Left renal cortex interstitium (tissue), 4 donors: ENCODE data around the gene ABAT. TPM values are rescaled to one million over a fixed set of nuclear protein-coding genes. Genes with fewer than 3 reads are reported as not detected.

Source experiments
- DNase-seq, 4 donors: peaks; one replicate each; pipeline ENCODE4 v3.0.0-alpha.2; 2013; ENCODE audit warnings: low read depth in 4 of 4, low spot score in 2 of 4, missing footprints in 1 of 4
- polyA plus RNA-seq, 4 donors: library from polyadenylated mRNA; unstranded; fragments of 120-200 nt; gene quantifications; one replicate each; pipeline ENCODE4 v1.2.1, GENCODE V29; 2013; ENCODE audit not compliant: insufficient read length in 4 of 4

The ABAT gene
- 10 to 100 TPM; 48.0 to 68.5 (median 64.0) TPM for polyA plus RNA-seq

GRCh38 chr16:8674413-8675022 is at the start of gene ABAT:
ABAT (plus strand) TSS chr16:8674617; CDS start chr16:8735740, 61,123 bp downstream.
- DNase-seq: peak in 3 of 4 donors; percentile 60 to 76 (median 61)

- no peak for DNase-seq
Measured at GRCh38 chr16:8625491-8626087, 48.8 kb upstream of the ABAT start.

GRCh38 chr16:8626946-8627345 is 47.5 kb upstream of the ABAT start:
- no peak for DNase-seq

GRCh38 chr16:8627456-8627855 is 47.0 kb upstream of the ABAT start:
- no peak for DNase-seq

- no peak for DNase-seq
Measured at GRCh38 chr16:8628981-8629725, 45.3 kb upstream of the ABAT start.

- DNase-seq: no peak
Measured at GRCh38 chr16:8630255-8630953, 44.0 kb upstream of the ABAT start.

- DNase-seq: no peak
Measured at GRCh38 chr16:8631373-8631772, 43.0 kb upstream of the ABAT start.

GRCh38 chr16:8631818-8632465 is 42.5 kb upstream of the ABAT start:
- no peak for DNase-seq

GRCh38 chr16:8632675-8633182 is 41.7 kb upstream of the ABAT start:
- no peak for DNase-seq

GRCh38 chr16:8634991-8635736 is 39.3 kb upstream of the ABAT start:
- no peak for DNase-seq

- DNase-seq: no peak
Measured at GRCh38 chr16:8639694-8640093, 34.7 kb upstream of the ABAT start.

- no peak for DNase-seq
Measured at GRCh38 chr16:8641671-8642070, 32.7 kb upstream of the ABAT start.

GRCh38 chr16:8642146-8642545 is 32.3 kb upstream of the ABAT start:
- DNase-seq: no peak

- no peak for DNase-seq
Measured at GRCh38 chr16:8644211-8645140, 29.9 kb upstream of the ABAT start.

- DNase-seq: no peak
Measured at GRCh38 chr16:8645141-8645521, 29.3 kb upstream of the ABAT start.

GRCh38 chr16:8645831-8646230 is 28.6 kb upstream of the ABAT start:
- DNase-seq: no peak

GRCh38 chr16:8646326-8647053 is 27.9 kb upstream of the ABAT start:
- DNase-seq: no peak

- DNase-seq: no peak
Measured at GRCh38 chr16:8647721-8648318, 26.6 kb upstream of the ABAT start.
